ENCODE results near the gene OR2A42. TPM values are rescaled to one million over a fixed set of nuclear protein-coding genes. Genes with fewer than 3 reads are reported as not detected.
"Not testable (repeated sequence)": the region's sequence is repeated elsewhere in the genome, so short reads cannot be mapped to it uniquely, and the experiment has no call there.

Gene OR2A42
- total RNA-seq (under 0.01 TPM in 1 of 2 replicates, not detected in the other), polyA plus RNA-seq (0.02 and 0.06 TPM in 2 replicates), polyA minus RNA-seq (ENCODE audit: low replicate concordance) (not detected in 2 replicates)
- polyA plus RNA-seq (2012) = 0.07 and 0.10 TPM in 2 replicates

- H3K9me3 ChIP-seq (ENCODE audit: control insufficient read depth, insufficient read depth, low read depth, low read length); DNase-seq (ENCODE audit: low read depth in 2 of 2); H2AFZ ChIP-seq (ENCODE audit: low read length); H4K20me1 ChIP-seq (ENCODE audit: control insufficient read depth, extremely low read depth, insufficient read depth, low read length); H3K4me1 ChIP-seq (ENCODE audit: control insufficient read depth, extremely low read depth, insufficient read depth, low read length); H3K79me2 ChIP-seq (ENCODE audit: control insufficient read depth, insufficient read depth, low read length); H3K4me2 ChIP-seq (ENCODE audit: extremely low read depth, insufficient read depth, low read length); H3K9ac ChIP-seq (ENCODE audit: insufficient read depth, low read length); H3K27ac ChIP-seq (ENCODE audit: insufficient read depth, low read length); H3K27me3 ChIP-seq (ENCODE audit: control insufficient read depth, insufficient read depth, low read length); H3K36me3 ChIP-seq (ENCODE audit: control insufficient read depth, insufficient read depth, low read length); H3K4me3 ChIP-seq (replicated peaks in 1 of 4; ENCODE audit: control extremely low read depth in 1 of 4, insufficient read depth in 1 of 4, low read depth in 3 of 4, low read length in 4 of 4): not testable (repeated sequence)
Measured at GRCh38 chr7:144239365-144239764, at the start of gene OR2A42. Gene OR2A42 (minus strand): TSS chr7:144239605. CDS start chr7:144232843, 6,762 bp downstream.

DNA sequence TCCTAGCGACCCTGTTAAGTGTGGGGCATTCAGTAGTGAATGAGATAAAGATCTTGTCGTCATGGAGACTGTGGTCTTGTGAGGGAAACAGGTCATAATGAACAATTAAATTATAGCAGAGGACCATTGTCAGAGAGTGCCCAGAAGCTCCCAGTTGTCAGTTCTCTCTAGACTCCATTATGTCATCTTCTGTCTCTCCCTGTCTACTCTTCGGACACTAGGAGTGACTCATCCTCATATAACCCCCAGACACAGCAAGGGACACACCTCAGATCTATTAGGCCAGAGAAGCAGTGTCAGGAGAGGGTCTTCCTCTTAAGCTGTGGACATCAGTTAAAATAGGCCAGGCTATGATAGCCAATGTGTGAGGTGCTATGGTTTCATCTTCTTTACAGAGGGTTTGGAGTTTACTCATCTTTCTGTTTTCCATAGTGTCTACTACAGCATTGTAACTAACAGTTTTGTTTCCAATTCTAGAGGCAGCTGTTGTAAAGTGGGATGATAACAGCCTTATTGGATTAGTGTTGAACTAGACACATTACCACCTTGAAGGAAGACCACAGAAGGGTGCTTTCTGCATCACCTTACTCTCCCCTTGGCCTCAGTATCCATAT lies 47.9 kb upstream of the OR2A42 start:
- H3K4me3 ChIP-seq (replicated peaks in 1 of 4; ENCODE audit: control extremely low read depth in 1 of 4, insufficient read depth in 1 of 4, low read depth in 3 of 4, low read length in 4 of 4); H3K9ac ChIP-seq (ENCODE audit: insufficient read depth, low read length); DNase-seq (ENCODE audit: low read depth in 2 of 2); H3K27ac ChIP-seq (ENCODE audit: insufficient read depth, low read length); H2AFZ ChIP-seq (ENCODE audit: low read length); H3K36me3 ChIP-seq (ENCODE audit: control insufficient read depth, insufficient read depth, low read length); H3K9me3 ChIP-seq (ENCODE audit: control insufficient read depth, insufficient read depth, low read depth, low read length); H3K79me2 ChIP-seq (ENCODE audit: control insufficient read depth, insufficient read depth, low read length); H3K27me3 ChIP-seq (ENCODE audit: control insufficient read depth, insufficient read depth, low read length); H3K4me1 ChIP-seq (ENCODE audit: control insufficient read depth, extremely low read depth, insufficient read depth, low read length); H4K20me1 ChIP-seq (ENCODE audit: control insufficient read depth, extremely low read depth, insufficient read depth, low read length); H3K4me2 ChIP-seq (ENCODE audit: extremely low read depth, insufficient read depth, low read length): not testable (repeated sequence)

DNA sequence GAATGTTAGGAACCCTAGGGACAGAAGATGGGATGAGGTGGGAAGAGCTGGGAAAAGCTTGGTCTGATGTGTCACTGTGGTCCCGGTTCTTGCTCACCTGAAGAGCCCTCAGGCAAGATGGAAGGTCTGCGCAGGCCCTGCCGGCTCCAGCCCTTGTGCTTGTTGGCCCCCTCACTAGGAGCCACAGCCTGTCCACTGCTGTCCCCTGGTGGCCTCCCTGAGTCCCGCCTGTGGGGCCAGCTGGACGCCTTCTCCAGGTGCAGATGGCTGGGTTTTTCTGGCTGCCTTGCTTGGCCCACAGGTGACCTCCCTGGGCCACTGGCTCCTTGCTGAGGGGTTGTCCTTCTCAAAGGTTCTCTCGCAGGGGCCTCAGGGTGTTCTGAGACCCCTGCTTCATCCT lies 44.3 kb upstream of the OR2A42 start:
- not testable (repeated sequence) for H3K27ac ChIP-seq (ENCODE audit: insufficient read depth, low read length); H3K9ac ChIP-seq (ENCODE audit: insufficient read depth, low read length); H3K79me2 ChIP-seq (ENCODE audit: control insufficient read depth, insufficient read depth, low read length); H3K27me3 ChIP-seq (ENCODE audit: control insufficient read depth, insufficient read depth, low read length); H3K36me3 ChIP-seq (ENCODE audit: control insufficient read depth, insufficient read depth, low read length); DNase-seq (ENCODE audit: low read depth in 2 of 2); H4K20me1 ChIP-seq (ENCODE audit: control insufficient read depth, extremely low read depth, insufficient read depth, low read length); H3K4me1 ChIP-seq (ENCODE audit: control insufficient read depth, extremely low read depth, insufficient read depth, low read length); H3K9me3 ChIP-seq (ENCODE audit: control insufficient read depth, insufficient read depth, low read depth, low read length); H3K4me2 ChIP-seq (ENCODE audit: extremely low read depth, insufficient read depth, low read length); H3K4me3 ChIP-seq (replicated peaks in 1 of 4; ENCODE audit: control extremely low read depth in 1 of 4, insufficient read depth in 1 of 4, low read depth in 3 of 4, low read length in 4 of 4); H2AFZ ChIP-seq (ENCODE audit: low read length)

DNA sequence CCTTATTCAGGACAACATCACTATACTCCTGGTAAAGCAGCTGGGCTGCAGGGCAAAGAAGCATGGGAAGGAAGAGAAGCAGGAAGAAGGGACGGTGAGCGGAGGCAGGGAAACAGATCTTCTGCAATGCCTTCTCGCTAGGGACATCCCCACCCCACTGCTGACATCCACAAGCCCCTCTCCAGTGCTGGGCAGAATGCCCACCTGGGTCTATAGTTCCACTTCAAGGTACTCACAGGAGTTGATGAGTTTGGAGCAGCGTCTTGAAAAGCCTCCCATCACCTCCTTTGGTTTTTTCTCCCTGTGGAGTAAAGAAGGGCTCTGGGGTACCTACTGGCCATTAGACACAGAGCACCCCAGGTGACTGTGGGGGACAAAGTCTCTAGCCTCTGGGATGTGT lies 43.1 kb upstream of the OR2A42 start:
- H3K4me1 ChIP-seq (ENCODE audit: control insufficient read depth, extremely low read depth, insufficient read depth, low read length); H3K9ac ChIP-seq (ENCODE audit: insufficient read depth, low read length); H3K79me2 ChIP-seq (ENCODE audit: control insufficient read depth, insufficient read depth, low read length); H3K27ac ChIP-seq (ENCODE audit: insufficient read depth, low read length); H2AFZ ChIP-seq (ENCODE audit: low read length); H3K9me3 ChIP-seq (ENCODE audit: control insufficient read depth, insufficient read depth, low read depth, low read length); H3K27me3 ChIP-seq (ENCODE audit: control insufficient read depth, insufficient read depth, low read length); DNase-seq (ENCODE audit: low read depth in 2 of 2); H3K36me3 ChIP-seq (ENCODE audit: control insufficient read depth, insufficient read depth, low read length); H3K4me2 ChIP-seq (ENCODE audit: extremely low read depth, insufficient read depth, low read length); H4K20me1 ChIP-seq (ENCODE audit: control insufficient read depth, extremely low read depth, insufficient read depth, low read length); H3K4me3 ChIP-seq (replicated peaks in 1 of 4; ENCODE audit: control extremely low read depth in 1 of 4, insufficient read depth in 1 of 4, low read depth in 3 of 4, low read length in 4 of 4): not testable (repeated sequence)

DNA sequence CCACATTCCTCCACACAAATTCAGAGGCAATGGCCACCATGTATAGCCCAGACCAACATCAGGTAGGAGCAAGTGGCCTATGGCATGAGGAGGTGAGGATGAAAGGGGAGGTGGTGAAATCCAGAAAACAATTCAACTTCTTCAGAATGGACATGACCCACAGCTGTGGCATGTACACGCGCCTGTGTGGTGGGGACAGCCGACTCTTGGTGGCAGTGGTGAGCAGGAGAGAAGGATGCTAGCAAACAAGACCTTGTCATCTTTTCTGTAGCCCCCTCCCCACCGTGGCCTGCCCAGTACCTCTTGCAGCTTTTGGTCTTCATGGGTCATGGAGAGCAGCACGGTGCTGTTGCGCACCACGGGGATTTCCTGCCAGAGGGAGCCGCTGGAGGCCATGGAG lies 42.6 kb upstream of the OR2A42 start:
- H3K27me3 ChIP-seq (ENCODE audit: control insufficient read depth, insufficient read depth, low read length); H3K36me3 ChIP-seq (ENCODE audit: control insufficient read depth, insufficient read depth, low read length): not testable (repeated sequence)

GRCh38 chr7:144280010-144280409 lies 40.6 kb upstream of the OR2A42 start:
- H3K4me2 ChIP-seq (ENCODE audit: extremely low read depth, insufficient read depth, low read length); H3K27ac ChIP-seq (ENCODE audit: insufficient read depth, low read length); H3K36me3 ChIP-seq (ENCODE audit: control insufficient read depth, insufficient read depth, low read length); H2AFZ ChIP-seq (ENCODE audit: low read length); H3K4me1 ChIP-seq (ENCODE audit: control insufficient read depth, extremely low read depth, insufficient read depth, low read length); H4K20me1 ChIP-seq (ENCODE audit: control insufficient read depth, extremely low read depth, insufficient read depth, low read length); H3K9ac ChIP-seq (ENCODE audit: insufficient read depth, low read length); H3K79me2 ChIP-seq (ENCODE audit: control insufficient read depth, insufficient read depth, low read length); H3K4me3 ChIP-seq (replicated peaks in 1 of 4; ENCODE audit: control extremely low read depth in 1 of 4, insufficient read depth in 1 of 4, low read depth in 3 of 4, low read length in 4 of 4); H3K9me3 ChIP-seq (ENCODE audit: control insufficient read depth, insufficient read depth, low read depth, low read length); DNase-seq (ENCODE audit: low read depth in 2 of 2); H3K27me3 ChIP-seq (ENCODE audit: control insufficient read depth, insufficient read depth, low read length): not testable (repeated sequence)

More for the DNA sequence above, 42.6 kb upstream of the OR2A42 start:
- not testable (repeated sequence) for H4K20me1 ChIP-seq (ENCODE audit: control insufficient read depth, extremely low read depth, insufficient read depth, low read length); H3K9me3 ChIP-seq (ENCODE audit: control insufficient read depth, insufficient read depth, low read depth, low read length); H3K9ac ChIP-seq (ENCODE audit: insufficient read depth, low read length); DNase-seq (ENCODE audit: low read depth in 2 of 2); H3K4me1 ChIP-seq (ENCODE audit: control insufficient read depth, extremely low read depth, insufficient read depth, low read length); H3K27ac ChIP-seq (ENCODE audit: insufficient read depth, low read length); H3K79me2 ChIP-seq (ENCODE audit: control insufficient read depth, insufficient read depth, low read length); H3K4me2 ChIP-seq (ENCODE audit: extremely low read depth, insufficient read depth, low read length); H2AFZ ChIP-seq (ENCODE audit: low read length); H3K4me3 ChIP-seq (replicated peaks in 1 of 4; ENCODE audit: control extremely low read depth in 1 of 4, insufficient read depth in 1 of 4, low read depth in 3 of 4, low read length in 4 of 4)

DNA sequence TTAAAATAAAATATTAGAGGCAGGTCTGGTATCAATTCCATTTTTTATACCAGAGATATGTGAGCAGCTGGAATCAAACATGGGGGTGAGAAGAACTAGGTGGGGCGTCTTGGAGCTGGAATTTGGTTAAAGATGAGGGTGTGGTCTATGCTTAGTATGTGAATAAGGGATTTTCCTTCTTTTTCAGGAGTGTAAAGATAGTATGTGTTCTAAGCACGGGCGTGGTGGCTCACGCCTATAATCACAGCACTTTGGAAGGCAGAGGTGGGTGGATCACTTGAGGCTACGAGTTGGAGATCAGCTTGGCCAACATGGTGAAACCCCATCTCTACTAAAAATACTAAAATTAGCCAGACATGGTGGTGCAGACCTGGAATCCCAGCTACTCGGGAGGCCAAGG lies 35.9 kb upstream of the OR2A42 start:
- not testable (repeated sequence) for H3K9me3 ChIP-seq (ENCODE audit: control insufficient read depth, insufficient read depth, low read depth, low read length); DNase-seq (ENCODE audit: low read depth in 2 of 2); H3K4me1 ChIP-seq (ENCODE audit: control insufficient read depth, extremely low read depth, insufficient read depth, low read length)

More for the DNA sequence above, 35.9 kb upstream of the OR2A42 start:
- H3K4me3 ChIP-seq (replicated peaks in 1 of 4; ENCODE audit: control extremely low read depth in 1 of 4, insufficient read depth in 1 of 4, low read depth in 3 of 4, low read length in 4 of 4); H3K4me2 ChIP-seq (ENCODE audit: extremely low read depth, insufficient read depth, low read length); H3K27me3 ChIP-seq (ENCODE audit: control insufficient read depth, insufficient read depth, low read length); H3K9ac ChIP-seq (ENCODE audit: insufficient read depth, low read length); H3K36me3 ChIP-seq (ENCODE audit: control insufficient read depth, insufficient read depth, low read length); H4K20me1 ChIP-seq (ENCODE audit: control insufficient read depth, extremely low read depth, insufficient read depth, low read length); H3K27ac ChIP-seq (ENCODE audit: insufficient read depth, low read length); H3K79me2 ChIP-seq (ENCODE audit: control insufficient read depth, insufficient read depth, low read length); H2AFZ ChIP-seq (ENCODE audit: low read length): not testable (repeated sequence)
